Aorta (tissue), 4 donors: ENCODE results near the gene GARIN5B. TPM values are rescaled to one million over a fixed set of nuclear protein-coding genes. Genes with fewer than 3 reads are reported as not detected.

Experiments
- polyA plus RNA-seq, 2 donors: library from polyadenylated mRNA; stranded (reverse); fragments of 200-250 nt; gene quantifications; one replicate each; pipeline ENCODE4 v1.2.3, GENCODE V29; 2013
- total RNA-seq, 2 donors: library from RNA; stranded (reverse); fragmentation: NEBNext Ultra II Directional; extraction: Animal tissue kit (Norgen Biotek cat#: 25700); gene quantifications; one replicate each; pipeline ENCODE4 v1.2.1, GENCODE V29; 2021
- donor health status: healthy with polysubstance abuse.
- donor health status: Bipolar disorder and iron deficiency.
- donor health status: DM: no; HTN: no; CAD: no.
- donor health status: DM: yes; HTN: yes; CAD: no.

GARIN5B gene
- total and polyA plus RNA-seq, 4 donors = not detected

Other genes starting within 250 kb of the GARIN5B start
- gene PPP1R12C, start 245.6 kb downstream of the GARIN5B start, total RNA-seq = 100 to 1,000 TPM; 134 to 218 TPM
- 100 to 1,000 TPM; 104 to 432 TPM for gene PPP1R12C, start 245.6 kb downstream of the GARIN5B start, polyA plus RNA-seq
- gene TNNT1, start 214.1 kb downstream of the GARIN5B start, total RNA-seq = 1 to 10 TPM in 1 of 2 donors, not detected in 1; 1.3 TPM
- gene TNNT1, start 214.1 kb downstream of the GARIN5B start, polyA plus RNA-seq = 1 to 10 TPM; 1.4 to 2.0 TPM
- not detected for gene TNNI3, start 205.5 kb downstream of the GARIN5B start, total RNA-seq
- gene TNNI3, start 205.5 kb downstream of the GARIN5B start, polyA plus RNA-seq = 10 to 100 TPM in 1 of 2 donors, under 1 TPM in 1; 0.51 to 14.1 TPM
- gene DNAAF3, start 196.6 kb downstream of the GARIN5B start, total RNA-seq = not detected
- under 1 TPM; 0.38 to 0.87 TPM for gene DNAAF3, start 196.6 kb downstream of the GARIN5B start, polyA plus RNA-seq
- gene SYT5, start 183.0 kb downstream of the GARIN5B start, total RNA-seq = not detected
- not detected for gene SYT5, start 183.0 kb downstream of the GARIN5B start, polyA plus RNA-seq
- gene PTPRH, start 153.8 kb downstream of the GARIN5B start, total RNA-seq = 1 to 10 TPM in 1 of 2 donors, under 1 TPM in 1; 0.29 to 1.9 TPM
- gene PTPRH, start 153.8 kb downstream of the GARIN5B start, polyA plus RNA-seq = 1 to 10 TPM in 1 of 2 donors, under 1 TPM in 1; 0.03 to 7.5 TPM
- 1 to 10 TPM; 2.0 to 3.6 TPM for gene TMEM86B, start 134.5 kb downstream of the GARIN5B start, total RNA-seq
- 10 to 100 TPM in 1 of 2 donors, 1 to 10 TPM in 1; 2.9 to 10.9 TPM for gene TMEM86B, start 134.5 kb downstream of the GARIN5B start, polyA plus RNA-seq
- gene PPP6R1, start 104.2 kb downstream of the GARIN5B start, total RNA-seq = 10 to 100 TPM; 47.9 to 55.4 TPM
- 10 to 100 TPM; 15.2 to 25.3 TPM for gene PPP6R1, start 104.2 kb downstream of the GARIN5B start, polyA plus RNA-seq
- 10 to 100 TPM; 14.1 to 16.3 TPM for gene HSPBP1, start 83.2 kb downstream of the GARIN5B start, total RNA-seq
- 10 to 100 TPM; 14.7 to 25.3 TPM for gene HSPBP1, start 83.2 kb downstream of the GARIN5B start, polyA plus RNA-seq
- gene BRSK1, start 79.3 kb downstream of the GARIN5B start, total RNA-seq = 10 to 100 TPM; 14.2 to 18.5 TPM
- 10 to 100 TPM in 1 of 2 donors, 1 to 10 TPM in 1; 4.8 to 25.1 TPM for gene BRSK1, start 79.3 kb downstream of the GARIN5B start, polyA plus RNA-seq
- 1 to 10 TPM; 2.9 to 9.6 TPM for gene TMEM150B, start 37.9 kb downstream of the GARIN5B start, total RNA-seq
- gene TMEM150B, start 37.9 kb downstream of the GARIN5B start, polyA plus RNA-seq = 1 to 10 TPM in 1 of 2 donors, under 1 TPM in 1; 0.72 to 5.5 TPM
- gene KMT5C, start 23.4 kb downstream of the GARIN5B start, total RNA-seq = 10 to 100 TPM in 1 of 2 donors, 1 to 10 TPM in 1; 4.5 to 12.8 TPM
- 10 to 100 TPM in 1 of 2 donors, 1 to 10 TPM in 1; 3.4 to 13.2 TPM for gene KMT5C, start 23.4 kb downstream of the GARIN5B start, polyA plus RNA-seq
- gene COX6B2, start 8.5 kb downstream of the GARIN5B start, total RNA-seq = under 1 TPM; 0.19 to 0.99 TPM
- not detected for gene COX6B2, start 8.5 kb downstream of the GARIN5B start, polyA plus RNA-seq
- gene IL11, start 7.2 kb upstream of the GARIN5B start, total RNA-seq = under 1 TPM; 0.23 to 0.27 TPM
- 1 to 10 TPM in 1 of 2 donors, not detected in 1; 2.1 TPM for gene IL11, start 7.2 kb upstream of the GARIN5B start, polyA plus RNA-seq
- not detected for gene TMEM190, start 13.6 kb upstream of the GARIN5B start, total RNA-seq
- not detected for gene TMEM190, start 13.6 kb upstream of the GARIN5B start, polyA plus RNA-seq
- gene TMEM238, start 21.0 kb upstream of the GARIN5B start, total RNA-seq = 1 to 10 TPM in 1 of 2 donors, under 1 TPM in 1; 0.94 to 2.4 TPM
- gene TMEM238, start 21.0 kb upstream of the GARIN5B start, polyA plus RNA-seq = not detected
- gene RPL28, start 22.7 kb upstream of the GARIN5B start, total RNA-seq = 1,000 to 10,000 TPM in 1 of 2 donors, 100 to 1,000 TPM in 1; 841 to 1,022 TPM
- 1,000 to 10,000 TPM; 1,298 to 1,335 TPM for gene RPL28, start 22.7 kb upstream of the GARIN5B start, polyA plus RNA-seq
- gene UBE2S, start 44.5 kb upstream of the GARIN5B start, total RNA-seq = 10 to 100 TPM; 13.2 to 26.8 TPM
- 1 to 10 TPM; 7.0 to 8.4 TPM for gene UBE2S, start 44.5 kb upstream of the GARIN5B start, polyA plus RNA-seq
- not detected for gene SHISA7, start 80.0 kb upstream of the GARIN5B start, total RNA-seq
- gene SHISA7, start 80.0 kb upstream of the GARIN5B start, polyA plus RNA-seq = under 1 TPM in 1 of 2 donors, not detected in 1; 0.05 TPM
- gene ISOC2, start 98.4 kb upstream of the GARIN5B start, total RNA-seq = 10 to 100 TPM; 18.6 to 30.6 TPM
- 10 to 100 TPM; 42.6 to 47.3 TPM for gene ISOC2, start 98.4 kb upstream of the GARIN5B start, polyA plus RNA-seq
- not detected for gene C19orf85, start 101.5 kb upstream of the GARIN5B start, total RNA-seq
- gene C19orf85, start 101.5 kb upstream of the GARIN5B start, polyA plus RNA-seq = not detected
- gene ZNF628, start 113.4 kb upstream of the GARIN5B start, total RNA-seq = 1 to 10 TPM; 6.9 to 7.0 TPM
- gene ZNF628, start 113.4 kb upstream of the GARIN5B start, polyA plus RNA-seq = 1 to 10 TPM; 1.3 to 2.0 TPM
- gene NAT14, start 121.9 kb upstream of the GARIN5B start, total RNA-seq = 10 to 100 TPM; 15.3 to 16.2 TPM
- 10 to 100 TPM in 1 of 2 donors, 1 to 10 TPM in 1; 3.1 to 19.2 TPM for gene NAT14, start 121.9 kb upstream of the GARIN5B start, polyA plus RNA-seq
- gene SSC5D, start 125.2 kb upstream of the GARIN5B start, total RNA-seq = 10 to 100 TPM in 1 of 2 donors, 1 to 10 TPM in 1; 8.6 to 64.1 TPM
- gene SSC5D, start 125.2 kb upstream of the GARIN5B start, polyA plus RNA-seq = 1 to 10 TPM; 1.6 to 3.7 TPM
- gene SBK2, start 173.9 kb upstream of the GARIN5B start, total RNA-seq = not detected
- gene SBK2, start 173.9 kb upstream of the GARIN5B start, polyA plus RNA-seq = not detected
- under 1 TPM in 1 of 2 donors, not detected in 1; 0.48 TPM for gene SBK3, start 182.3 kb upstream of the GARIN5B start, total RNA-seq
- not detected for gene SBK3, start 182.3 kb upstream of the GARIN5B start, polyA plus RNA-seq
- 10 to 100 TPM; 12.9 to 13.1 TPM for gene ZNF579, start 217.6 kb upstream of the GARIN5B start, total RNA-seq
- 10 to 100 TPM in 1 of 2 donors, under 1 TPM in 1; 0.63 to 12.6 TPM for gene ZNF579, start 217.6 kb upstream of the GARIN5B start, polyA plus RNA-seq
- 10 to 100 TPM; 12.7 to 13.2 TPM for gene FIZ1, start 236.3 kb upstream of the GARIN5B start, total RNA-seq
- gene FIZ1, start 236.3 kb upstream of the GARIN5B start, polyA plus RNA-seq = 10 to 100 TPM in 1 of 2 donors, 1 to 10 TPM in 1; 2.8 to 12.6 TPM
- 10 to 100 TPM; 13.2 to 17.3 TPM for gene ZNF524, start 237.0 kb upstream of the GARIN5B start, total RNA-seq
- gene ZNF524, start 237.0 kb upstream of the GARIN5B start, polyA plus RNA-seq = 10 to 100 TPM; 13.4 to 38.8 TPM
- gene ZNF865, start 242.4 kb upstream of the GARIN5B start, total RNA-seq = 10 to 100 TPM; 13.4 to 16.4 TPM
- gene ZNF865, start 242.4 kb upstream of the GARIN5B start, polyA plus RNA-seq = 1 to 10 TPM; 1.1 to 5.7 TPM